T-helper 1 cell treated with Interleukin-12 subunit alpha and Interleukin-12 subunit beta and Interleukin-4 antibody, amounts not matched to agents 30 μg/mL and 1 μg/mL, for 36 hours (primary cell): ENCODE data around the gene TTC3.
"Not testable (repeated sequence)": the region's sequence is repeated elsewhere in the genome, so short reads cannot be mapped to it uniquely, and the experiment has no call there.

Experiments
- H3K27ac Mint-ChIP-seq: one replicate; pipeline ENCODE4 v1.8.0; 2021; ENCODE audit warnings: mild to moderate bottlenecking, mixed read lengths
- H3K27me3 Mint-ChIP-seq: one replicate; pipeline ENCODE4 v1.8.0; 2021; ENCODE audit warnings: low read depth, mixed read lengths
- H3K36me3 Mint-ChIP-seq: one replicate; pipeline ENCODE4 v1.8.0; 2021; ENCODE audit warnings: low read depth, mixed read lengths
- H3K4me1 Mint-ChIP-seq: one replicate; pipeline ENCODE4 v1.8.0; 2021; ENCODE audit warnings: low read depth, mixed read lengths
- H3K4me3 Mint-ChIP-seq: one replicate; pipeline ENCODE4 v1.8.0; 2021; ENCODE audit warnings: mild to moderate bottlenecking, moderate library complexity, mixed read lengths
- H3K9me3 Mint-ChIP-seq: one replicate; pipeline ENCODE4 v1.8.0; 2021; ENCODE audit warnings: mixed read lengths

Gene TTC3

GRCh38 chr21:37098751-37099150, 25.7 kb downstream of the TTC3 start:
- H3K4me3 Mint-ChIP-seq: no peak overlapping the region
- H3K9me3 Mint-ChIP-seq: no peaks in the 10 kb centered on the region
- H3K36me3 Mint-ChIP-seq: peaks cover 6% of the 10 kb centered on the region
- H3K27me3 Mint-ChIP-seq: no peaks in the 10 kb centered on the region
- H3K27ac Mint-ChIP-seq: no peak overlapping the region
- no peaks in the 10 kb centered on the region for H3K4me1 Mint-ChIP-seq

DNA sequence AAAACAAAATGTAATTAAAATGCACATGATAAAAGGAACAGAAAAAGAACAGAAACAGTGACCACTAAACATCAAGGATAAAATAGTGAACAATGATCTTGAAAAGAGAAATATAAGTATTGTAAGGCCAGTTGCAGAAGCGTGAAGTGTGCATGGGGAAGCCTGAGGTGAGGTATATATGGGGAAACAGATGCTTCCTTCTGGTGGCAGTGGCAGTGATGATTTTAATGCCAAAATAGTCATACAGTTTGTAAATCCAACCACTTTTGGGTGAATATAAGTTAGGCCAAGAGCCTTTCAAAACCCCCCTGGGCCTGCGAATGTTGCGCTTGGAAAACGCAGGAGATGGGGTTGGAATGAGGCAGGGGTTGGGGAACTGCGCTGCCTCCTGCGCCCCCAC, 27.3 kb downstream of the TTC3 start:
- peaks cover 3% of the 10 kb centered on the region for H3K36me3 Mint-ChIP-seq
- no peaks in the 10 kb centered on the region for H3K27me3 Mint-ChIP-seq
- no peak overlapping the region for H3K27ac Mint-ChIP-seq
- no peaks in the 10 kb centered on the region for H3K4me1 Mint-ChIP-seq
- H3K4me3 Mint-ChIP-seq: no peak overlapping the region
- H3K9me3 Mint-ChIP-seq: no peaks in the 10 kb centered on the region

- H3K9me3 Mint-ChIP-seq: no peaks in the 10 kb centered on the region
- H3K27ac Mint-ChIP-seq: no peak overlapping the region
- H3K4me3 Mint-ChIP-seq: no peak overlapping the region
- H3K4me1 Mint-ChIP-seq: no peaks in the 10 kb centered on the region
- H3K27me3 Mint-ChIP-seq: no peaks in the 10 kb centered on the region
- peaks cover 3% of the 10 kb centered on the region for H3K36me3 Mint-ChIP-seq
Measured at GRCh38 chr21:37101384-37101783, 28.3 kb downstream of the TTC3 start.

DNA sequence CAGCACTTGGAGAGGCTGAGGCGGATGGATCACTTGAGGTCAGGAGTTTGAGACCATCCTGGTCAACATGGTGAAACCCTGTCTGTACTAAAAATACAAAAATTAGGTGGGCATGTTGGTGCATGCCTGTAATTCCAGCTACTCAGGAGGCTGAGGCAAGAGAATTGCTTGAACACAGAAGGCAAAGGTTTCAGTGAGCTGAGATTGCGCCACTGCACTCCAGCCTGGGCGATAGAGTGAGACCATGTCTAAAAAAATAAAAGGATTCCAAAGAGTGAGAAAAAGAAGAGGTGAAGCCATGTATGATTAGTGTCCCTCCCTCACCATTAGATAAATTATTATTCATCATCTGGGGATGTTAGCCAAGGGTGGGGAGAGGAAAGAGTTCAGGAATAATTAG, 29.7 kb downstream of the TTC3 start:
- H3K27me3 Mint-ChIP-seq, H3K36me3 Mint-ChIP-seq, H3K9me3 Mint-ChIP-seq, H3K4me1 Mint-ChIP-seq, H3K4me3 Mint-ChIP-seq, H3K27ac Mint-ChIP-seq: not testable (repeated sequence)

GRCh38 chr21:37106998-37107397, 33.9 kb downstream of the TTC3 start:
- Mint-ChIP-seq H3K27ac (no peak overlapping the region), H3K27me3 (no peaks in the 10 kb centered on the region), H3K36me3 (peaks cover 14% of the 10 kb centered on the region), H3K4me1 (no peaks in the 10 kb centered on the region), H3K4me3 (no peak overlapping the region), H3K9me3 (peaks cover 22% of the 10 kb centered on the region)

- H3K36me3 Mint-ChIP-seq: peaks cover 21% of the 10 kb centered on the region
- H3K4me1 Mint-ChIP-seq, H3K4me3 Mint-ChIP-seq, H3K27ac Mint-ChIP-seq, H3K27me3 Mint-ChIP-seq: not testable (repeated sequence)
- peaks cover 28% of the 10 kb centered on the region for H3K9me3 Mint-ChIP-seq
Measured at GRCh38 chr21:37111029-37111428, 38.0 kb downstream of the TTC3 start.

DNA sequence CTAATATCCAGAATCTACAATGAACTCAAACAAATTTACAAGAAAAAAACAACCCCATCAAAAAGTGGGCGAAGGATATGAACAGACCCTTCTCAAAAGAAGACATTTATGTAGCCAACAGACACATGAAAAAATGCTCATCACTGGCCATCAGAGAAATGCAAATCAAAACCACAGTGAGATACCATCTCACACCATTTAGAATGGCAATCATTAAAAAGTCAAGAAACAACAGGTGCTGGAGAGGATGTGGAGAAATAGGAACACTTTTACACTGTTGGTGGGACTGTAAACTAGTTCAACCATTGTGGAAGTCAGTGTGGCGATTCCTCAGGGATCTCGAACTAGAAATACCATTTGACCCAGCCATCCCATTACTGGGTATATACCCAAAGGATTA, 41.2 kb downstream of the TTC3 start:
- H3K36me3 Mint-ChIP-seq, H3K27ac Mint-ChIP-seq, H3K4me3 Mint-ChIP-seq, H3K27me3 Mint-ChIP-seq, H3K4me1 Mint-ChIP-seq: not testable (repeated sequence)
- peaks cover 18% of the 10 kb centered on the region for H3K9me3 Mint-ChIP-seq

GRCh38 chr21:37116459-37116858, 43.4 kb downstream of the TTC3 start:
- H3K4me3 Mint-ChIP-seq, H3K27me3 Mint-ChIP-seq, H3K36me3 Mint-ChIP-seq, H3K27ac Mint-ChIP-seq: not testable (repeated sequence)
- H3K9me3 Mint-ChIP-seq: peaks cover 11% of the 10 kb centered on the region
- peaks cover 14% of the 10 kb centered on the region for H3K4me1 Mint-ChIP-seq

- Mint-ChIP-seq H3K27me3 (no peaks in the 10 kb centered on the region), H3K27ac (no peak overlapping the region), H3K9me3 (peaks cover 4% of the 10 kb centered on the region), H3K36me3 (peaks cover 5% of the 10 kb centered on the region), H3K4me1 (peaks cover 14% of the 10 kb centered on the region), H3K4me3 (no peak overlapping the region)
Measured at GRCh38 chr21:37117204-37117603, 44.1 kb downstream of the TTC3 start.

GRCh38 chr21:37118187-37118826, 45.3 kb downstream of the TTC3 start:
- Mint-ChIP-seq H3K36me3 (peaks cover 12% of the 10 kb centered on the region), H3K27me3 (no peaks in the 10 kb centered on the region), H3K27ac (no peak overlapping the region), H3K4me1 (peaks cover 14% of the 10 kb centered on the region), H3K9me3 (no peaks in the 10 kb centered on the region), H3K4me3 (no peak overlapping the region)

- Mint-ChIP-seq H3K4me3 (no peak overlapping the region), H3K27ac (no peak overlapping the region), H3K27me3 (no peaks in the 10 kb centered on the region), H3K9me3 (no peaks in the 10 kb centered on the region), H3K4me1 (peaks cover 14% of the 10 kb centered on the region), H3K36me3 (peaks cover 10% of the 10 kb centered on the region)
Measured at GRCh38 chr21:37119421-37120218, 46.6 kb downstream of the TTC3 start.

- no peak overlapping the region for H3K4me3 Mint-ChIP-seq
- no peaks in the 10 kb centered on the region for H3K27me3 Mint-ChIP-seq
- no peaks in the 10 kb centered on the region for H3K9me3 Mint-ChIP-seq
- peaks cover 17% of the 10 kb centered on the region for H3K36me3 Mint-ChIP-seq
- no peak overlapping the region for H3K27ac Mint-ChIP-seq
- no peaks in the 10 kb centered on the region for H3K4me1 Mint-ChIP-seq
Measured at GRCh38 chr21:37128076-37128475, 55.0 kb downstream of the TTC3 start.

DNA sequence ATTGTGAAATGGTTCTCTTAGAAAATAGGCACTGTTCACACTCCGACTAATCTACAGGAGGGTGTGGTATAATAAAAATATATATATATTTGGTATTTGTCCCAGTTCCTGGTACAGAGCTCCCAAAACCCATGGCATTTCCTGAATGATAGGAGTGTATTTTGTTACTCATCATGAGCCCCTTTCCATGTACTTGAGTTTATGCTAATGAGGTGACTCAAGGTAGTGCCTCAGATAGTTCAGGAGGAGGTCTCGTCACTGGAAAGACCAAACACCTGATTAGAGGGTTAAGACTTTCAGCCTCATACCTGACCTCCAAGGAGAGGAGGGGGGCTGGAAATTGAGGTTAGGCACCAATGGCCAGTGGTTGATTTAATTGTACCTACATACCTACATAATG, 57.9 kb downstream of the TTC3 start:
- no peak overlapping the region for H3K27ac Mint-ChIP-seq
- H3K9me3 Mint-ChIP-seq: no peaks in the 10 kb centered on the region
- no peak overlapping the region for H3K4me3 Mint-ChIP-seq
- H3K27me3 Mint-ChIP-seq: no peaks in the 10 kb centered on the region
- peaks cover 6% of the 10 kb centered on the region for H3K4me1 Mint-ChIP-seq
- peaks cover 18% of the 10 kb centered on the region for H3K36me3 Mint-ChIP-seq

GRCh38 chr21:37136261-37136660, 63.2 kb downstream of the TTC3 start:
- Mint-ChIP-seq H3K36me3 (peaks cover 33% of the 10 kb centered on the region), H3K4me1 (peaks cover 18% of the 10 kb centered on the region), H3K4me3 (peak overlapping the region; percentile 8), H3K9me3 (peaks cover 7% of the 10 kb centered on the region), H3K27me3 (no peaks in the 10 kb centered on the region), H3K27ac (no peak overlapping the region)

DNA sequence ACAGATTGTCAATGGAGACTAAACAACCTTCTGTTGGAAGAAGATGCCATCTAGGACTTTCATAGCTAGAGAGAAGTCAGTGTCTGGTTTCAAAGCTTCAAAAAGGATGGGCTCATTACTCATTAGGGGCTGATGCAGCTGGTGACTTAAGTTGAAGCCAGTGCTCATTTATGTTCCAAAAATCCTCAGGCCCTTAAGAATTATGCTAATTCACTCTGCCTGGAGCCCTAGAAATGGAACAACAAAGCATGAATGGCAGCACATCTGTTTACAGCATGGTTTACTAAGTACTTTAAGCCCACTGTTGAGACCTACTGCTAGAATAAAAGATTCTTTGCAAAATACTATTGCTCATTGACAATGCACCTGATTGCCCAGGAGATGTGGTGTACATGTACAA, 63.7 kb downstream of the TTC3 start:
- Mint-ChIP-seq H3K9me3 (peaks cover 7% of the 10 kb centered on the region), H3K27ac (no peak overlapping the region), H3K36me3 (peaks cover 33% of the 10 kb centered on the region), H3K4me3 (no peak overlapping the region), H3K27me3 (no peaks in the 10 kb centered on the region), H3K4me1 (peaks cover 18% of the 10 kb centered on the region)
